Neural progenitor cell (in vitro differentiated cells): Measurements from ENCODE around the gene MAGI2. TPM values are rescaled to one million over a fixed set of nuclear protein-coding genes. Genes with fewer than 3 reads are reported as not detected.

ENCODE experiments used
- DNase-seq: peaks from one replicate; pipeline ENCODE4 v3.0.0-alpha.2; 2016; ENCODE audit warnings: low spot score
- H2AFZ ChIP-seq: fragments of 200-600 bp; sonication (generic); replicated peaks from 2 replicates; pipeline ENCODE4 v1.6.1; 2016; ENCODE audit warnings: antibody characterized with exemption
- H3F3A ChIP-seq: fragments of 200-600 bp; sonication (generic); 2 replicates; pipeline ENCODE4 v1.6.1; 2016; ENCODE audit warnings: antibody characterized with exemption, low read depth
- H3K27ac ChIP-seq: fragments of 200-600 bp; sonication (generic); 2 replicates; pipeline ENCODE4 v1.5.1; 2016; ENCODE audit warnings: mild to moderate bottlenecking
- H3K27me3 ChIP-seq: fragments of 200-600 bp; sonication (generic); 2 replicates; pipeline ENCODE4 v1.6.1; 2016; ENCODE audit warnings: mild to moderate bottlenecking, moderate library complexity
- H3K36me3 ChIP-seq: fragments of 200-600 bp; sonication (generic); 2 replicates; pipeline ENCODE4 v1.5.1; 2016
- H3K4me1 ChIP-seq: fragments of 200-600 bp; sonication (generic); 2 replicates; pipeline ENCODE4 v1.6.1; 2016; ENCODE audit warnings: mixed run types
- H3K4me2 ChIP-seq: fragments of 200-600 bp; sonication (generic); 2 replicates; pipeline ENCODE4 v1.6.1; 2016
- H3K4me3 ChIP-seq: fragments of 200-600 bp; sonication (generic); 2 replicates; pipeline ENCODE4 v1.5.1; 2016
- H3K79me2 ChIP-seq: fragments of 200-600 bp; sonication (generic); 2 replicates; pipeline ENCODE4 v1.6.1; 2016; ENCODE audit warnings: low read depth
- H3K9ac ChIP-seq: fragments of 200-600 bp; sonication (generic); 2 replicates; pipeline ENCODE4 v1.6.1; 2016
- H3K9me3 ChIP-seq: fragments of 200-600 bp; sonication (generic); 2 replicates; pipeline ENCODE4 v1.5.1; 2016; ENCODE audit warnings: low read depth
- H4K20me1 ChIP-seq: fragments of 200-600 bp; sonication (generic); 2 replicates; pipeline ENCODE4 v1.6.1; 2016; ENCODE audit warnings: low read depth
- H3K27ac Mint-ChIP-seq: 3 replicates; pipeline ENCODE4 v1.8.0; 2021; ENCODE audit warnings: mixed read lengths
- H3K27me3 Mint-ChIP-seq: 2 replicates; pipeline ENCODE4 v1.8.0; 2022; ENCODE audit warnings: low read depth, mild to moderate bottlenecking, inconsistent platforms, moderate library complexity, mixed read lengths; ENCODE audit not compliant: insufficient read depth
- H3K36me3 Mint-ChIP-seq: 3 replicates; pipeline ENCODE4 v1.8.0; 2021; ENCODE audit warnings: mixed read lengths
- H3K4me1 Mint-ChIP-seq: 3 replicates; pipeline ENCODE4 v1.8.0; 2021; ENCODE audit warnings: mixed read lengths
- H3K4me3 Mint-ChIP-seq: 3 replicates; pipeline ENCODE4 v1.8.0; 2021; ENCODE audit warnings: mild to moderate bottlenecking, moderate library complexity, mixed read lengths
- H3K9me3 Mint-ChIP-seq: 3 replicates; pipeline ENCODE4 v1.8.0; 2020; ENCODE audit warnings: mixed read lengths
- EZH2 ChIP-seq: fragments of 200-600 bp; sonication (generic); IDR thresholded peaks from 2 replicates; pipeline ENCODE4 v1.6.1; 2017; ENCODE audit warnings: antibody characterized with exemption, mild to moderate bottlenecking, moderate library complexity
- EZH2phosphoT487 ChIP-seq: fragments of 200-600 bp; sonication (generic); IDR thresholded peaks from 2 replicates; pipeline ENCODE4 v1.6.1; 2017; ENCODE audit warnings: antibody characterized with exemption
- total RNA-seq: library from RNA; depleted of rRNA; stranded (reverse); fragments of >200 nt; gene quantifications from 2 replicates; pipeline ENCODE4 v1.2.3, GENCODE V29; 2015; ENCODE audit warnings: low replicate concordance
- TF ChIP-seq, protein P1 (sequence below): fragments of 200-600 bp; sonication (generic); IDR thresholded peaks from 2 replicates; pipeline ENCODE4 v1.5.1; 2017; ENCODE audit warnings: antibody characterized with exemption, mild to moderate bottlenecking

Gene MAGI2
- total RNA-seq, 1 donor from 2014 or later: 5.8 TPM

DNA sequence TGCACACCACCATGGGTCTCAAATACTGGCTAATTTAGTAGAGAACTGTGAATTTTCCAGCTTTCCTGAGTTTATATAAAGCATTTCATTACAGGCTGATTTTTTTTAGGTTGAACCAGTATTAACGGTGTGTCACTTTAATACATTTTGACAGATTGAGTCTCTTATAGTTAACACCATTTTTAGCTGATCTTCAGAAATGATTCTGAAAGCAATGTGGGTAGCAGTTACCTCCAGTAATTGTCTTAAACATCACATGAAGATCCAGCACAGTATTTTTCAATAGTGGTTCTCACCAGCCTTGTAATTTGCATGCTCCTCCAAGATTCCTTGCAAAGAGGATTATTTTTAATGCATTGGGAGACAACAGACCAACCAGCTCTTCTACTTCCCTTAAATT lies 961.3 kb downstream of the MAGI2 start:
- Histone ChIP-seq H3K79me2 (no peaks in the 10 kb centered on the region), H2AFZ (no peak overlapping the region), H3K4me1 (peaks cover 42% of the 10 kb centered on the region), H3F3A (peaks cover 6% of the 10 kb centered on the region), H3K36me3 (no peaks in the 10 kb centered on the region), H3K27me3 (no peaks in the 10 kb centered on the region), H3K4me2 (no peak overlapping the region), H3K27ac (no peak overlapping the region), H3K9ac (no peak overlapping the region), H3K9me3 (no peaks in the 10 kb centered on the region), H3K4me3 (no peak overlapping the region), H4K20me1 (no peaks in the 10 kb centered on the region)
- no peaks in the 10 kb centered on the region for H3K9me3 Mint-ChIP-seq
- no peak overlapping the region for H3K27ac Mint-ChIP-seq
- no peaks in the 10 kb centered on the region for H3K27me3 Mint-ChIP-seq
- no peak overlapping the region for H3K4me3 Mint-ChIP-seq
- H3K4me1 Mint-ChIP-seq: peaks cover 34% of the 10 kb centered on the region
- TF ChIP-seq, protein P1, sequence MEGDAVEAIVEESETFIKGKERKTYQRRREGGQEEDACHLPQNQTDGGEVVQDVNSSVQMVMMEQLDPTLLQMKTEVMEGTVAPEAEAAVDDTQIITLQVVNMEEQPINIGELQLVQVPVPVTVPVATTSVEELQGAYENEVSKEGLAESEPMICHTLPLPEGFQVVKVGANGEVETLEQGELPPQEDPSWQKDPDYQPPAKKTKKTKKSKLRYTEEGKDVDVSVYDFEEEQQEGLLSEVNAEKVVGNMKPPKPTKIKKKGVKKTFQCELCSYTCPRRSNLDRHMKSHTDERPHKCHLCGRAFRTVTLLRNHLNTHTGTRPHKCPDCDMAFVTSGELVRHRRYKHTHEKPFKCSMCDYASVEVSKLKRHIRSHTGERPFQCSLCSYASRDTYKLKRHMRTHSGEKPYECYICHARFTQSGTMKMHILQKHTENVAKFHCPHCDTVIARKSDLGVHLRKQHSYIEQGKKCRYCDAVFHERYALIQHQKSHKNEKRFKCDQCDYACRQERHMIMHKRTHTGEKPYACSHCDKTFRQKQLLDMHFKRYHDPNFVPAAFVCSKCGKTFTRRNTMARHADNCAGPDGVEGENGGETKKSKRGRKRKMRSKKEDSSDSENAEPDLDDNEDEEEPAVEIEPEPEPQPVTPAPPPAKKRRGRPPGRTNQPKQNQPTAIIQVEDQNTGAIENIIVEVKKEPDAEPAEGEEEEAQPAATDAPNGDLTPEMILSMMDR: no peak
- TF ChIP-seq EZH2phosphoT487 (no peak), EZH2 (no peak)
- H3K36me3 Mint-ChIP-seq: no peaks in the 10 kb centered on the region
- DNase-seq: no peak

GRCh38 chr7:78490524-78490923 lies 962.9 kb downstream of the MAGI2 start:
- H2AFZ ChIP-seq: no peak overlapping the region
- Mint-ChIP-seq H3K27me3 (no peaks in the 10 kb centered on the region), H3K27ac (no peak overlapping the region), H3K9me3 (no peaks in the 10 kb centered on the region), H3K4me1 (peaks cover 34% of the 10 kb centered on the region), H3K36me3 (peaks cover 2% of the 10 kb centered on the region), H3K4me3 (no peak overlapping the region)
- no peaks in the 10 kb centered on the region for H3K27me3 ChIP-seq
- no peak overlapping the region for H3K9ac ChIP-seq
- H3K79me2 ChIP-seq: no peaks in the 10 kb centered on the region
- TF ChIP-seq EZH2phosphoT487: no peak
- no peak for TF ChIP-seq EZH2
- TF ChIP-seq, protein P1: no peak
- no peak overlapping the region for H3K4me3 ChIP-seq
- no peak overlapping the region for H3K4me2 ChIP-seq
- H4K20me1 ChIP-seq: no peaks in the 10 kb centered on the region
- no peak overlapping the region for H3K27ac ChIP-seq
- H3K36me3 ChIP-seq: no peaks in the 10 kb centered on the region
- DNase-seq: no peak
- H3K9me3 ChIP-seq: no peaks in the 10 kb centered on the region
- peaks cover 28% of the 10 kb centered on the region for H3K4me1 ChIP-seq
- H3F3A ChIP-seq: no peaks in the 10 kb centered on the region

- no peak overlapping the region for H3K27ac ChIP-seq
- Mint-ChIP-seq H3K9me3 (no peaks in the 10 kb centered on the region), H3K27ac (peak overlapping the region; percentile 94), H3K27me3 (no peaks in the 10 kb centered on the region), H3K4me1 (peaks cover 31% of the 10 kb centered on the region), H3K36me3 (peaks cover 2% of the 10 kb centered on the region), H3K4me3 (peak overlapping the region; percentile 52)
- peak overlapping the region; percentile 14 for H3K4me2 ChIP-seq
- H4K20me1 ChIP-seq: no peaks in the 10 kb centered on the region
- no peaks in the 10 kb centered on the region for H3F3A ChIP-seq
- H3K27me3 ChIP-seq: no peaks in the 10 kb centered on the region
- no peak for TF ChIP-seq EZH2phosphoT487
- TF ChIP-seq, protein P1: no peak
- TF ChIP-seq EZH2: no peak
- H3K4me3 ChIP-seq: no peak overlapping the region
- no peak overlapping the region for H3K9ac ChIP-seq
- no peaks in the 10 kb centered on the region for H3K79me2 ChIP-seq
- no peaks in the 10 kb centered on the region for H3K36me3 ChIP-seq
- no peak for DNase-seq
- H3K4me1 ChIP-seq: peaks cover 19% of the 10 kb centered on the region
- no peaks in the 10 kb centered on the region for H3K9me3 ChIP-seq
- H2AFZ ChIP-seq: peak overlapping the region; percentile 85
Observed at GRCh38 chr7:78489476-78490240, 963.8 kb downstream of the MAGI2 start.
